K562 (cell line): Measurements from ENCODE around the gene TCAP. TPM values are rescaled to one million over a fixed set of nuclear protein-coding genes. Genes with fewer than 3 reads are reported as not detected.
A peak's percentile ranks its signal among the peaks of the same experiment; 100 is the strongest.

Source experiments
- BCOR ChIP-seq: fragments of 450-650 bp; IDR thresholded peaks from 2 replicates; pipeline ENCODE4 v1.6.1; 2016
- CHD2 ChIP-seq: IDR thresholded peaks from 2 replicates; pipeline ENCODE4 v1.6.1; 2011; ENCODE audit warnings: low read depth, low read length
- E2F3 ChIP-seq: fragments of 250-450 bp; sonication (Bioruptor Pico); IDR thresholded peaks from 2 replicates; pipeline ENCODE4 v1.4.0; 2020; ENCODE audit warnings: mild to moderate bottlenecking
- HDAC2 ChIP-seq: fragments of 450-650 bp; IDR thresholded peaks from 2 replicates; pipeline ENCODE4 v1.6.1; 2016; ENCODE audit warnings: mild to moderate bottlenecking
- IRF1 ChIP-seq: sonication (generic); formaldehyde crosslinking; IDR thresholded peaks from 2 replicates; pipeline ENCODE4 v1.8.0; 2022; ENCODE audit warnings: missing genetic modification reagents, mild to moderate bottlenecking, borderline replicate concordance
- JUND ChIP-seq, 2 experiments: IDR thresholded peaks; 2 replicates in 1 of 2; 3 replicates in 1 of 2; pipeline ENCODE4 v1.6.1; 2011; ENCODE audit warnings: borderline replicate concordance in 2 of 2, low read depth in 2 of 2, low read length in 2 of 2, improper control_type of control experiment in 1 of 2, missing biosample characterization in 1 of 2, missing genetic modification characterization in 1 of 2, missing genetic modification reagents in 1 of 2
- MITF ChIP-seq: IDR thresholded peaks from 2 replicates; pipeline ENCODE4 v1.6.1; 2014; ENCODE audit warnings: antibody characterized with exemption
- NEUROD1 ChIP-seq: fragments of 150-350 bp; IDR thresholded peaks from 2 replicates; pipeline ENCODE4 v1.6.1; 2014; ENCODE audit warnings: borderline replicate concordance, low read length, low read depth; ENCODE audit not compliant: partially characterized antibody
- NFE2 ChIP-seq: IDR thresholded peaks from 2 replicates; pipeline ENCODE4 v1.6.1; 2014; ENCODE audit warnings: antibody characterized with exemption, low read depth
- NFXL1 ChIP-seq: fragments of 450-650 bp; formaldehyde crosslinking; IDR thresholded peaks from 2 replicates; pipeline ENCODE4 v1.4.0; 2021; ENCODE audit warnings: mild to moderate bottlenecking
- NR3C1 ChIP-seq: sonication (generic); formaldehyde crosslinking; IDR thresholded peaks from 2 replicates; pipeline ENCODE4 v1.8.1; 2022; ENCODE audit warnings: missing genetic modification reagents
- TRIM28 ChIP-seq: fragments of 450-650 bp; IDR thresholded peaks from 2 replicates; pipeline ENCODE4 v1.6.1; 2017
- U2AF2 ChIP-seq: fragments of 200-400 bp; formaldehyde crosslinking; optimal IDR thresholded peaks from 2 replicates; pipeline ENCODE3; 2017; ENCODE audit warnings: low read depth, mild to moderate bottlenecking, low read length
- YY1 ChIP-seq, 3 experiments: IDR thresholded peaks; 2 replicates each; pipeline ENCODE4 v1.6.1; 2011; ENCODE audit warnings: low read length in 2 of 3, mild to moderate bottlenecking in 2 of 3, moderate library complexity in 2 of 3, borderline replicate concordance in 1 of 3, control low read depth in 1 of 3, low read depth in 1 of 3; ENCODE audit not compliant: insufficient read depth in 3 of 3, insufficient replicate concordance in 2 of 3, control insufficient read depth in 1 of 3, insufficient read length in 1 of 3; ENCODE audit errors: extremely low read depth in 1 of 3
- ZNF311 ChIP-seq: fragments of 250-450 bp; sonication (Bioruptor Pico); IDR thresholded peaks from 2 replicates; pipeline ENCODE4 v1.4.0; 2020; ENCODE audit warnings: mild to moderate bottlenecking, moderate library complexity
- ZNF655 ChIP-seq: fragments of 250-450 bp; sonication (Bioruptor Pico); IDR thresholded peaks from 2 replicates; pipeline ENCODE4 v1.5.0; 2021
- ZNF830 ChIP-seq: fragments of 250-450 bp; sonication (Bioruptor Pico); IDR thresholded peaks from 2 replicates; pipeline ENCODE4 v1.5.0; 2021; ENCODE audit warnings: mild to moderate bottlenecking
- polyA plus RNA-seq, 8 experiments: library from polyadenylated mRNA; depleted of rRNA in 4 of 8; stranded (reverse) in 5 of 8; unstranded in 3 of 8; fragments of >200 nt; fragmentation: Nextera tagmentation in 2 of 8; fragmentation: Illumina TruSeq in 1 of 8; extraction: Ambion mirVana in 2 of 8; extraction: Trizol in 1 of 8; gene quantifications; 2 replicates each; pipeline versions ENCODE4 v1.2.1 to v1.2.3, GENCODE V29; 2011 to 2014; ENCODE audit warnings: inconsistent platforms in 1 of 8, missing spikeins in 1 of 8
- total RNA-seq, 7 experiments: library from RNA; depleted of rRNA in 6 of 7; stranded (reverse); fragments of >200 nt in 6 of 7; fragmentation: Illumina TruSeq in 2 of 7; extraction: Trizol in 2 of 7; gene quantifications; 2 replicates each; pipeline versions ENCODE4 v1.2.1 to v1.2.3, GENCODE V29; 2011 to 2021; ENCODE audit warnings: low replicate concordance in 1 of 7

TCAP gene
- total and polyA plus RNA-seq, 9 of the 15 experiments (the other 6 are each of a cell fraction or from before 2014, with no cell fraction given), result 0.33 to 1.4 (median 0.82) TPM; not detected in 2

- TF ChIP-seq IRF1 (CRISPR knock-in tag) (no peak), TRIM28 (no peak), E2F3 (no peak), NFE2 (no peak), ZNF830 (CRISPR knock-in tag) (no peak), YY1 (IDR thresholded peaks at IDR 0.05; ENCODE audit: borderline replicate concordance in 1 of 3, control insufficient read depth in 1 of 3, extremely low read depth in 1 of 3, insufficient read depth in 3 of 3, insufficient read length in 1 of 3, insufficient replicate concordance in 2 of 3, low read depth in 1 of 3, low read length in 2 of 3) (no peak), JUND (IDR thresholded peaks at IDR 0.05; ENCODE audit: borderline replicate concordance, low read depth, low read length) (no peak), JUND (tag; IDR thresholded peaks at IDR 0.05; ENCODE audit: borderline replicate concordance, low read depth, low read length) (no peak), U2AF2 (no peak), HDAC2 (0 out of 2 replicates have a peak, but pooled peaks have one; percentile 24), ZNF311 (CRISPR knock-in tag) (no peak), ZNF655 (CRISPR knock-in tag) (no peak), NEUROD1 (no peak), MITF (no peak), BCOR (0 out of 2 replicates have a peak, but pooled peaks have one; percentile 12), CHD2 (no peak), NFXL1 (CRISPR knock-in tag) (no peak), NR3C1 (no peak)
These were observed 18.3 kb downstream of the TCAP start (continued) for GRCh38 chr17:39683295-39683939.
